K562 (cell line): ENCODE measurements around the gene CDKN2C. TPM values are rescaled to one million over a fixed set of nuclear protein-coding genes. Genes with fewer than 3 reads are reported as not detected.

Source experiments
- GABPB1 ChIP-seq: sonication (generic); formaldehyde crosslinking; IDR thresholded peaks from 2 replicates; pipeline ENCODE4 v1.8.0; 2022; ENCODE audit warnings: mild to moderate bottlenecking, missing genetic modification reagents
- LCOR ChIP-seq: sonication (generic); formaldehyde crosslinking; IDR thresholded peaks from 2 replicates; pipeline ENCODE4 v1.8.0; 2022; ENCODE audit warnings: mild to moderate bottlenecking, missing genetic modification reagents
- MEIS2 ChIP-seq: fragments of 450-650 bp; IDR thresholded peaks from 2 replicates; pipeline ENCODE4 v1.6.1; 2014; ENCODE audit warnings: mild to moderate bottlenecking; ENCODE audit not compliant: partially characterized antibody
- NR4A1 ChIP-seq, 2 experiments: fragments of 250-450 bp in 1 of 2; fragments of 450-650 bp in 1 of 2; sonication (Bioruptor Pico) in 1 of 2; IDR thresholded peaks; 2 replicates each; pipeline versions ENCODE4 v1.4.0 to v1.6.1; 2016 to 2020; ENCODE audit warnings: mild to moderate bottlenecking in 2 of 2, missing compliant biosample characterization in 1 of 2, missing genetic modification characterization in 1 of 2, moderate library complexity in 1 of 2
- POLR2A ChIP-seq: fragments of 450-650 bp; conservative IDR thresholded peaks from 2 replicates; pipeline ENCODE4 v1.6.1; 2016
- POLR2B ChIP-seq: fragments of 450-650 bp; IDR thresholded peaks from 2 replicates; pipeline ENCODE4 v1.6.1; 2018; ENCODE audit warnings: low read depth; ENCODE audit not compliant: partially characterized antibody
- POLR3A ChIP-seq: IDR thresholded peaks from 2 replicates; pipeline ENCODE4 v1.6.1; 2011; ENCODE audit warnings: borderline replicate concordance, mild to moderate bottlenecking, moderate library complexity; ENCODE audit not compliant: insufficient read length, insufficient read depth; ENCODE audit errors: extremely low read depth
- RBM25 ChIP-seq: fragments of 200-400 bp; formaldehyde crosslinking; IDR thresholded peaks from 2 replicates; pipeline ENCODE4 v1.6.1; 2018; ENCODE audit warnings: low read length, low read depth, moderate library complexity; ENCODE audit not compliant: severe bottlenecking
- SAP30 ChIP-seq: fragments of 200-600 bp; sonication (generic); IDR thresholded peaks from 2 replicates; pipeline ENCODE4 v1.6.1; 2012; ENCODE audit warnings: borderline replicate concordance, low read depth, mild to moderate bottlenecking, moderate library complexity, low read length, control low read depth, inconsistent platforms; ENCODE audit not compliant: insufficient read depth, poor library complexity, severe bottlenecking
- SMARCA5 ChIP-seq: fragments of 450-650 bp; IDR thresholded peaks from 2 replicates; pipeline ENCODE4 v1.6.1; 2016
- STAT5A ChIP-seq: IDR thresholded peaks from 2 replicates; pipeline ENCODE4 v1.6.1; 2012; ENCODE audit warnings: low read length, inconsistent platforms, borderline replicate concordance
- SUPT5H ChIP-seq: fragments of 450-650 bp; IDR thresholded peaks from 2 replicates; pipeline ENCODE4 v1.6.1; 2016
- TAF7 ChIP-seq: fragments of 450-650 bp; IDR thresholded peaks from 2 replicates; pipeline ENCODE4 v1.6.1; 2016; ENCODE audit warnings: missing genetic modification characterization, missing compliant biosample characterization
- ZBTB1 ChIP-seq: sonication (generic); formaldehyde crosslinking; IDR thresholded peaks from 2 replicates; pipeline ENCODE4 v1.8.1; 2023; ENCODE audit warnings: missing genetic modification reagents, low read depth, mild to moderate bottlenecking, borderline replicate concordance
- ZNF764 ChIP-seq: fragments of 250-450 bp; sonication (Bioruptor Pico); IDR thresholded peaks from 2 replicates; pipeline ENCODE4 v1.4.0; 2020; ENCODE audit warnings: low read depth, mild to moderate bottlenecking, moderate library complexity
- polyA plus RNA-seq, 8 experiments: library from polyadenylated mRNA; depleted of rRNA in 4 of 8; stranded (reverse) in 5 of 8; unstranded in 3 of 8; fragments of >200 nt; fragmentation: Nextera tagmentation in 2 of 8; fragmentation: Illumina TruSeq in 1 of 8; extraction: Ambion mirVana in 2 of 8; extraction: Trizol in 1 of 8; gene quantifications; 2 replicates each; pipeline versions ENCODE4 v1.2.1 to v1.2.3, GENCODE V29; 2011 to 2014; ENCODE audit warnings: inconsistent platforms in 1 of 8, missing spikeins in 1 of 8
- total RNA-seq, 7 experiments: library from RNA; depleted of rRNA in 6 of 7; stranded (reverse); fragments of >200 nt in 6 of 7; fragmentation: Illumina TruSeq in 2 of 7; extraction: Trizol in 2 of 7; gene quantifications; 2 replicates each; pipeline versions ENCODE4 v1.2.1 to v1.2.3, GENCODE V29; 2011 to 2021; ENCODE audit warnings: low replicate concordance in 1 of 7
- TF ChIP-seq, protein P1 (sequence below): fragments of 450-650 bp; formaldehyde crosslinking; IDR thresholded peaks from 2 replicates; pipeline ENCODE4 v1.4.0; 2020; ENCODE audit warnings: mild to moderate bottlenecking, mixed read lengths
- TF ChIP-seq, protein P2 (sequence below): sonication (generic); formaldehyde crosslinking; IDR thresholded peaks from 2 replicates; pipeline ENCODE4 v1.8.1; 2023; ENCODE audit warnings: mild to moderate bottlenecking, missing genetic modification reagents
- TF ChIP-seq, protein P3 (sequence below): sonication (generic); formaldehyde crosslinking; IDR thresholded peaks from 2 replicates; pipeline ENCODE4 v1.8.0; 2023; ENCODE audit warnings: mild to moderate bottlenecking, missing genetic modification reagents
- TF ChIP-seq, protein P4 (sequence below): fragments of 250-450 bp; sonication (Bioruptor Pico); IDR thresholded peaks from 2 replicates; pipeline ENCODE4 v1.8.0; 2022; ENCODE audit warnings: inconsistent platforms, mild to moderate bottlenecking, moderate library complexity, borderline replicate concordance
- TF ChIP-seq, protein P5 (sequence below): sonication (generic); formaldehyde crosslinking; IDR thresholded peaks from 2 replicates; pipeline ENCODE4 v1.8.1; 2023; ENCODE audit warnings: mild to moderate bottlenecking, missing genetic modification reagents

The CDKN2C gene
- total and polyA plus RNA-seq, 9 of the 15 experiments (the other 6 are each of a cell fraction or from before 2014, with no cell fraction given), result 11.9 to 74.3 (median 45.9) TPM

DNA sequence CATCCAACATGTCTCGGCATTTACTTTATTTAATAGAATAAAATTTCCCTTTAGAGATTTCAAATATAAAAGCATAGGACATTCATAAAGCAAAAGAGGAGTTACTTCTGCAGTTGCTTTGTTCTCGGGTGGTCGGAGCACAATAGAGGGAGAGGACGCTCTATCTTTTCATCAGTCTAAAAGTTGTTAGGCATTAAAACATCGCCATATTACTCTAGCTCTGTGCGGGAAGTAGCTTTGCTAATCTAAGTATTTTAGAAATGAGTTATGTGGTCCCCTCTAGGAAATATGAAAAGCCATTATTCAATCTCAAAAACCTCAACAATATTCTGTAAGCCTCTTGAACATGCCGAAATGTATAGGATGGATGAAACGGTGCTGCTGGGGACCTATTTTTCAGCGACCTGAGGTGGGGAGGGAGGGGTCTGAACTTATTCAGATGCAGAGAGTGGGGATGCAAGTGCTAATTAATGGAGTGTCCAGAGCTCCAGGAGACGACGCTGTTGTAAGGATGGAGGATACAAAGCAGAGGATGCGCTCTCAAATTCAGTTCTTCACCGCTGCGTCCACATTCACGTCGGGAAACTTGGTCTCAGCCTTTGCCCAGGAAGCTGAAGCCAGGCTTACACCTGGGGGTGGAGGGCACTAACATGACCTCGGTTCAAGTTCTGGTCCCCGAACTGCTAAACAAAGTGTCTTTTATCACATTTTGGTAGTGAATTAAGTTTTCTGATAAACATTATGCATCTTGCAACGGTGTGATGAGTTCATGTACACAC lies 6.3 kb downstream of the CDKN2C start (continued):
- TF ChIP-seq TAF7 (peak; percentile 58; the same call in 1 of the 2 replicates), POLR2B (peak; percentile 44), STAT5A (no peak), POLR2A (peak; percentile 45; the same call in 1 of the 2 replicates), ZBTB1 (CRISPR knock-in tag) (no peak), GABPB1 (CRISPR knock-in tag) (no peak), ZNF764 (no peak), NR4A1 (CRISPR knock-in tag; IDR thresholded peaks at IDR 0.05) (no peak), NR4A1 (tag; IDR thresholded peaks at IDR 0.05) (0 out of 2 replicates have a peak, but pooled peaks have one; percentile 62), LCOR (no peak), RBM25 (no peak), SMARCA5 (no peak), SAP30 (peak; percentile 39), MEIS2 (peak; percentile 22), SUPT5H (no peak), POLR3A (no peak)
- TF ChIP-seq, protein P1, sequence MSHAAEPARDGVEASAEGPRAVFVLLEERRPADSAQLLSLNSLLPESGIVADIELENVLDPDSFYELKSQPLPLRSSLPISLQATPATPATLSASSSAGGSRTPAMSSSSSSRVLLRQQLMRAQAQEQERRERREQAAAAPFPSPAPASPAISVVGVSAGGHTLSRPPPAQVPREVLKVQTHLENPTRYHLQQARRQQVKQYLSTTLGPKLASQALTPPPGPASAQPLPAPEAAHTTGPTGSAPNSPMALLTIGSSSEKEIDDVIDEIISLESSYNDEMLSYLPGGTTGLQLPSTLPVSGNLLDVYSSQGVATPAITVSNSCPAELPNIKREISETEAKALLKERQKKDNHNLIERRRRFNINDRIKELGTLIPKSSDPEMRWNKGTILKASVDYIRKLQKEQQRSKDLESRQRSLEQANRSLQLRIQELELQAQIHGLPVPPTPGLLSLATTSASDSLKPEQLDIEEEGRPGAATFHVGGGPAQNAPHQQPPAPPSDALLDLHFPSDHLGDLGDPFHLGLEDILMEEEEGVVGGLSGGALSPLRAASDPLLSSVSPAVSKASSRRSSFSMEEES (CRISPR knock-in tag), result no peak
- TF ChIP-seq, protein P2, sequence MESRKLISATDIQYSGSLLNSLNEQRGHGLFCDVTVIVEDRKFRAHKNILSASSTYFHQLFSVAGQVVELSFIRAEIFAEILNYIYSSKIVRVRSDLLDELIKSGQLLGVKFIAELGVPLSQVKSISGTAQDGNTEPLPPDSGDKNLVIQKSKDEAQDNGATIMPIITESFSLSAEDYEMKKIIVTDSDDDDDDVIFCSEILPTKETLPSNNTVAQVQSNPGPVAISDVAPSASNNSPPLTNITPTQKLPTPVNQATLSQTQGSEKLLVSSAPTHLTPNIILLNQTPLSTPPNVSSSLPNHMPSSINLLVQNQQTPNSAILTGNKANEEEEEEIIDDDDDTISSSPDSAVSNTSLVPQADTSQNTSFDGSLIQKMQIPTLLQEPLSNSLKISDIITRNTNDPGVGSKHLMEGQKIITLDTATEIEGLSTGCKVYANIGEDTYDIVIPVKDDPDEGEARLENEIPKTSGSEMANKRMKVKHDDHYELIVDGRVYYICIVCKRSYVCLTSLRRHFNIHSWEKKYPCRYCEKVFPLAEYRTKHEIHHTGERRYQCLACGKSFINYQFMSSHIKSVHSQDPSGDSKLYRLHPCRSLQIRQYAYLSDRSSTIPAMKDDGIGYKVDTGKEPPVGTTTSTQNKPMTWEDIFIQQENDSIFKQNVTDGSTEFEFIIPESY, result 0 out of 2 replicates have a peak, but pooled peaks have one; percentile 21
- TF ChIP-seq, protein P3, sequence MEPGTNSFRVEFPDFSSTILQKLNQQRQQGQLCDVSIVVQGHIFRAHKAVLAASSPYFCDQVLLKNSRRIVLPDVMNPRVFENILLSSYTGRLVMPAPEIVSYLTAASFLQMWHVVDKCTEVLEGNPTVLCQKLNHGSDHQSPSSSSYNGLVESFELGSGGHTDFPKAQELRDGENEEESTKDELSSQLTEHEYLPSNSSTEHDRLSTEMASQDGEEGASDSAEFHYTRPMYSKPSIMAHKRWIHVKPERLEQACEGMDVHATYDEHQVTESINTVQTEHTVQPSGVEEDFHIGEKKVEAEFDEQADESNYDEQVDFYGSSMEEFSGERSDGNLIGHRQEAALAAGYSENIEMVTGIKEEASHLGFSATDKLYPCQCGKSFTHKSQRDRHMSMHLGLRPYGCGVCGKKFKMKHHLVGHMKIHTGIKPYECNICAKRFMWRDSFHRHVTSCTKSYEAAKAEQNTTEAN (CRISPR knock-in tag), result no peak
- TF ChIP-seq, protein P4, sequence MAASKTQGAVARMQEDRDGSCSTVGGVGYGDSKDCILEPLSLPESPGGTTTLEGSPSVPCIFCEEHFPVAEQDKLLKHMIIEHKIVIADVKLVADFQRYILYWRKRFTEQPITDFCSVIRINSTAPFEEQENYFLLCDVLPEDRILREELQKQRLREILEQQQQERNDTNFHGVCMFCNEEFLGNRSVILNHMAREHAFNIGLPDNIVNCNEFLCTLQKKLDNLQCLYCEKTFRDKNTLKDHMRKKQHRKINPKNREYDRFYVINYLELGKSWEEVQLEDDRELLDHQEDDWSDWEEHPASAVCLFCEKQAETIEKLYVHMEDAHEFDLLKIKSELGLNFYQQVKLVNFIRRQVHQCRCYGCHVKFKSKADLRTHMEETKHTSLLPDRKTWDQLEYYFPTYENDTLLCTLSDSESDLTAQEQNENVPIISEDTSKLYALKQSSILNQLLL (CRISPR knock-in tag), result no peak
- TF ChIP-seq, protein P5, sequence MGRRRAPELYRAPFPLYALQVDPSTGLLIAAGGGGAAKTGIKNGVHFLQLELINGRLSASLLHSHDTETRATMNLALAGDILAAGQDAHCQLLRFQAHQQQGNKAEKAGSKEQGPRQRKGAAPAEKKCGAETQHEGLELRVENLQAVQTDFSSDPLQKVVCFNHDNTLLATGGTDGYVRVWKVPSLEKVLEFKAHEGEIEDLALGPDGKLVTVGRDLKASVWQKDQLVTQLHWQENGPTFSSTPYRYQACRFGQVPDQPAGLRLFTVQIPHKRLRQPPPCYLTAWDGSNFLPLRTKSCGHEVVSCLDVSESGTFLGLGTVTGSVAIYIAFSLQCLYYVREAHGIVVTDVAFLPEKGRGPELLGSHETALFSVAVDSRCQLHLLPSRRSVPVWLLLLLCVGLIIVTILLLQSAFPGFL (CRISPR knock-in tag), result no peak
